ENCODE results near the gene UNC5C.

DNA sequence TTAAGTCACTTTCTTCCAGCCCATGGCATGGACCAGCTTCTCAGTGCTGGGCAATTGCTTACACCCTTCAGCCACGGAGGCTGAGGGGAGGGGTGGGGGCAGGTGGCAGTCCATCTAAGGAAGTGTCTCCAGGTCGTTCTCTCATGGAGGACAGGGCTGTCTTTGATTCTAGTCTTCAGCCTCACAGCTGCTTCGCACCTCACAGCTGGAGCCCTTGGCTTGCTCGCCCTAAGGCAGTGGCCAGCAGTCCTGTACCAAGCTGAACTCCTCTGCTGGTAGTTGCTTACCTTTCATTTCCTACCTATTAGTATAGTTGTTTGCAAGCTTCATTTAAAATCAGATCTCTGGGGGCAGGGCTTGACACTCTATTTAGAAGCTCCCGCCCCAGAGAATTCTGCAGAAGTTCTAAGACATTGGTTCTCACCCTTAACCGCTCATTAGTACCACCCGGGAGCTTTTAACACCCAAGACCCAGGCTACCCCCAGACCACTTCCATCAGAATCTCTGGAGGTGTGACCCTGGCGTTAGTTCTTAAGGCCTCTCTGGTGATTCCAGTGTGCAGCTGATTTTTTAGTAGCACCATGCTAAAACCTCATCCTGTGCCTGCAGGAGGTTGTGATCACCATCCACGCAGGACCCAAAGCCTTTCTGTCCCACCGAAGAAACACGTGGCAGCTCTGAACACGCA lies 386.8 kb downstream of the UNC5C start:
- TF ChIP-seq ZNF384 (IDR thresholded peaks at IDR 0.05) (no peak), TARDBP (IDR thresholded peaks at IDR 0.05) (no peak)

All from HEK293T (cell line).